Fibroblast of skin of back (primary cell): ENCODE data around the gene PGLYRP1. TPM values are rescaled to one million over a fixed set of nuclear protein-coding genes. Genes with fewer than 3 reads are reported as not detected.

Experiments
- DNase-seq: peaks from one replicate; pipeline ENCODE4 v3.0.0-alpha.2; 2013
- polyA plus RNA-seq, 2 experiments: library from polyadenylated mRNA; unstranded; fragments of 120-200 nt; gene quantifications; one replicate each; pipeline ENCODE4 v1.2.1, GENCODE V29; 2013; ENCODE audit not compliant: insufficient read length in 2 of 2

The PGLYRP1 gene
- 0.17 TPM for polyA plus RNA-seq (2013, experiment 1 of 2; ENCODE audit: insufficient read length)
- 0.18 TPM for polyA plus RNA-seq (2013, experiment 2 of 2; ENCODE audit: insufficient read length)

GRCh38 chr19:46022431-46023310 is at the start of gene PGLYRP1:
PGLYRP1 (minus strand) TSS chr19:46023053; CDS start chr19:46023021, 32 bp downstream.
- no peak for DNase-seq

GRCh38 chr19:46069806-46070341 is 47.0 kb upstream of the PGLYRP1 start:
- peak; percentile 87 for DNase-seq

GRCh38 chr19:46068345-46069258 is 45.7 kb upstream of the PGLYRP1 start:
- DNase-seq, result peak; percentile 69

GRCh38 chr19:46067691-46068090 is 44.8 kb upstream of the PGLYRP1 start:
- DNase-seq, result no peak

- no peak for DNase-seq
Measured at GRCh38 chr19:46066471-46066870, 43.6 kb upstream of the PGLYRP1 start.

- peak; percentile 9 for DNase-seq
Measured at GRCh38 chr19:46065486-46066071, 42.7 kb upstream of the PGLYRP1 start.

- DNase-seq, result no peak
Measured at GRCh38 chr19:46063201-46063600, 40.3 kb upstream of the PGLYRP1 start.

- DNase-seq, result no peak
Measured at GRCh38 chr19:46060012-46060411, 37.2 kb upstream of the PGLYRP1 start.

- no peak for DNase-seq
Measured at GRCh38 chr19:46058778-46059177, 35.9 kb upstream of the PGLYRP1 start.

GRCh38 chr19:46056536-46056935 is 33.7 kb upstream of the PGLYRP1 start:
- DNase-seq, result no peak

- no peak for DNase-seq
Measured at GRCh38 chr19:46052896-46053295, 30.0 kb upstream of the PGLYRP1 start.

- no peak for DNase-seq
Measured at GRCh38 chr19:46049597-46049996, 26.7 kb upstream of the PGLYRP1 start.

GRCh38 chr19:46043519-46043918 is 20.7 kb upstream of the PGLYRP1 start:
- no peak for DNase-seq

- DNase-seq, result no peak
Measured at GRCh38 chr19:46042252-46042883, 19.5 kb upstream of the PGLYRP1 start.

- no peak for DNase-seq
Measured at GRCh38 chr19:46040952-46041500, 18.2 kb upstream of the PGLYRP1 start, which contains the start of gene IGFL4. IGFL4 (minus strand) TSS chr19:46041002; CDS start chr19:46040962, 40 bp downstream.

GRCh38 chr19:46040125-46040524 is 17.3 kb upstream of the PGLYRP1 start:
- DNase-seq, result no peak

- DNase-seq, result no peak
Measured at GRCh38 chr19:46036744-46037128, 13.9 kb upstream of the PGLYRP1 start.

- DNase-seq, result no peak
Measured at GRCh38 chr19:46035986-46036743, 13.3 kb upstream of the PGLYRP1 start.

- DNase-seq, result no peak
Measured at GRCh38 chr19:46035546-46035945, 12.7 kb upstream of the PGLYRP1 start.

- DNase-seq, result no peak
Measured at GRCh38 chr19:46033401-46033800, 10.5 kb upstream of the PGLYRP1 start.

- DNase-seq, result no peak
Measured at GRCh38 chr19:46032597-46033025, 9.8 kb upstream of the PGLYRP1 start.
